Measurements from ENCODE around the gene BRWD1.
"Not testable (repeated sequence)": the region's sequence is repeated elsewhere in the genome, so short reads cannot be mapped to it uniquely, and the experiment has no call there.

Gene BRWD1

GRCh38 chr21:39144191-39144590 is 169.2 kb downstream of the BRWD1 start:
- TF ChIP-seq CTCF (IDR thresholded peaks at IDR 0.05; ENCODE audit: extremely low read depth, missing control alignments) = no peak
- no peak for DNase-seq (ENCODE audit: low spot score)

- TF ChIP-seq CTCF (IDR thresholded peaks at IDR 0.05; ENCODE audit: extremely low read depth, missing control alignments) = no peak
- DNase-seq (ENCODE audit: low spot score) = no peak
Observed at GRCh38 chr21:39142972-39143371, 170.5 kb downstream of the BRWD1 start.

- TF ChIP-seq CTCF (IDR thresholded peaks at IDR 0.05; ENCODE audit: extremely low read depth, missing control alignments) = no peak
- no peak for DNase-seq (ENCODE audit: low spot score)
Observed at GRCh38 chr21:39141502-39141901, 171.9 kb downstream of the BRWD1 start.

- no peak for DNase-seq (ENCODE audit: low spot score)
- no peak for TF ChIP-seq CTCF (IDR thresholded peaks at IDR 0.05; ENCODE audit: extremely low read depth, missing control alignments)
Observed at GRCh38 chr21:39137248-39138178, 175.9 kb downstream of the BRWD1 start.

- no peak for TF ChIP-seq CTCF (IDR thresholded peaks at IDR 0.05; ENCODE audit: extremely low read depth, missing control alignments)
- DNase-seq (ENCODE audit: low spot score) = no peak
Observed at GRCh38 chr21:39136711-39137110, 176.7 kb downstream of the BRWD1 start.

- DNase-seq (ENCODE audit: low spot score) = not testable (repeated sequence)
Observed at GRCh38 chr21:39136138-39136537, 177.3 kb downstream of the BRWD1 start.

- no peak for DNase-seq (ENCODE audit: low spot score)
- TF ChIP-seq CTCF (IDR thresholded peaks at IDR 0.05; ENCODE audit: extremely low read depth, missing control alignments) = no peak
Observed at GRCh38 chr21:39134288-39134810, 179.1 kb downstream of the BRWD1 start.
